Spleen (tissue), 7 donors: ENCODE measurements around the gene GOLGA8N.
"Not testable (repeated sequence)": the region's sequence is repeated elsewhere in the genome, so short reads cannot be mapped to it uniquely, and the experiment has no call there.

Experiments used
- CTCF ChIP-seq, 11 experiments: fragments of 200-600 bp in 7 of 11; fragments of 450-650 bp in 4 of 11; sonication (generic) in 4 of 11; IDR thresholded peaks in 8 of 11; conservative IDR thresholded peaks in 3 of 11; 1 replicate in 7 of 11; 2 replicates in 4 of 11; pipeline versions ENCODE4 v1.4.0 to v1.8.0; 2016 to 2021; ENCODE audit warnings: antibody characterized with exemption in 11 of 11, inconsistent platforms in 4 of 11, mild to moderate bottlenecking in 1 of 11
- POLR2AphosphoS5 ChIP-seq, 3 donors: sonication (generic); formaldehyde crosslinking; IDR thresholded peaks; one replicate each; pipeline ENCODE4 v1.5.1; 2017; ENCODE audit warnings: antibody characterized with exemption in 3 of 3
- donor health status: DM: no; HTN: no; CAD: no; lungs with moderate emphysema.
- donor health status: DM: no; HTN: no; CAD: no.
- donor health status: DM: no; HTN: no; CAD: no.

- not testable (repeated sequence) for TF ChIP-seq CTCF (IDR thresholded peaks at IDR 0.05 in 8 of 11, conservative IDR thresholded peaks at IDR 0.05 in 3 of 11); POLR2AphosphoS5 (IDR thresholded peaks at IDR 0.05)
Observed at GRCh38 chr15:32609518-32609917, 16.3 kb downstream of the GOLGA8N start.
